Body of pancreas (tissue), 4 donors: ENCODE measurements around the gene DUSP3. TPM values are rescaled to one million over a fixed set of nuclear protein-coding genes. Genes with fewer than 3 reads are reported as not detected.

Source experiments
- ATAC-seq: fragments of 150-250 bp; one replicate; pipeline ENCODE4 v1.9.1; 2016
- DNase-seq, 4 donors: peaks; one replicate each; pipeline ENCODE4 v3.0.0-alpha.2; 2019
- H3K27ac ChIP-seq, 4 donors: fragments of 200-600 bp; sonication (generic); 1 replicate in 3 of 4; 2 replicates in 1 of 4; pipeline versions ENCODE4 v1.5.1 to v1.6.1; 2016 to 2019; ENCODE audit warnings: mild to moderate bottlenecking in 1 of 4, mixed read lengths in 1 of 4, moderate library complexity in 1 of 4
- H3K27me3 ChIP-seq, 2 donors: fragments of 200-600 bp; sonication (generic); one replicate each; pipeline ENCODE4 v1.6.0; 2016; ENCODE audit warnings: mild to moderate bottlenecking in 1 of 2
- H3K36me3 ChIP-seq, 2 donors: fragments of 200-600 bp; sonication (generic); replicated peaks in 1 of 2; 2 replicates each; pipeline ENCODE4 v1.5.1; 2016; ENCODE audit warnings: low read depth in 2 of 2; ENCODE audit not compliant: insufficient read depth in 1 of 2
- H3K4me1 ChIP-seq: fragments of 200-600 bp; sonication (generic); one replicate; pipeline ENCODE4 v1.6.0; 2016
- H3K4me3 ChIP-seq, 2 donors: fragments of 200-600 bp; sonication (generic); 1 replicate in 1 of 2; 2 replicates in 1 of 2; pipeline ENCODE4 v1.5.1; 2016 to 2019
- H3K9me3 ChIP-seq, 3 donors: fragments of 200-600 bp; sonication (generic); 1 replicate in 2 of 3; 2 replicates in 1 of 3; pipeline ENCODE4 v1.5.1; 2016
- CTCF ChIP-seq, 7 experiments: fragments of 450-650 bp in 4 of 7; fragments of 200-600 bp in 3 of 7; sonication (generic) in 3 of 7; IDR thresholded peaks; one replicate each; pipeline ENCODE4 v1.5.1; 2016 to 2019; ENCODE audit warnings: antibody characterized with exemption in 7 of 7
- POLR2A ChIP-seq, 3 donors: fragments of 450-650 bp; IDR thresholded peaks; one replicate each; pipeline ENCODE4 v1.6.1; 2016; ENCODE audit warnings: antibody characterized with exemption in 3 of 3, mild to moderate bottlenecking in 2 of 3
- WGBS, 2 donors: methylation state at CpG; one replicate each; pipeline ENCODE4 v1.1.5; 2017; 5-methylcytosine and 5-hydroxymethylcytosine counted together
- intact Hi-C: fragments of 100-400 bp; cut with DNase I; formaldehyde crosslinking; loops from one replicate; pipeline ENCODE4 v1.15.1; 2023
- total RNA-seq, 2 donors: library from RNA; depleted of rRNA; stranded (reverse); fragments of >200 nt; gene quantifications; one replicate each; pipeline ENCODE4 v1.1.0, GENCODE V29; 2016

The DUSP3 gene
- total RNA-seq, 2 donors from 2014 or later: 32.2 to 54.1 TPM

DNA sequence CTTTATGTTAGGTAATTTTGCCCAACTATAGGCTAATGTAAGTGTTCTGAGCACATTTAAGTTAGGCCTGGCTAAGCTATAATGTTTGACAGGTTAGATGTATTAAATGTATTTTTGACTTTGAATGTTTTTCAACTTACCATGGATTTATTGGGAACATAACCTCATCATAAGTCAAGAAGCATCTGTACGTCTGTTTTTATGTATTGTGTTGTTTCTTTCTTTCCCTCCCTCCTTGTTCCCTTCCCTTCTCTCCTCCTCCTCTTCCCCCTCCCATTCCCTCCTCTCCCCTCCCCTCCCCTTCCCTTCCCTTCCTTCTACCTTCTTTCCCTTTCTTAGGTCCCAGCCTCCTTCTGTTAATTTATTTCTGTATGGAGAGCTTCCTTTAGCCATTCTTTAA is 10.7 kb upstream of the DUSP3 start:
- TF ChIP-seq CTCF (IDR thresholded peaks at IDR 0.05) (no peak), POLR2A (IDR thresholded peaks at IDR 0.05) (no peak)
- WGBS, 2 donors: 85 to 91% methylated on average over 1 of the region's 1 CpG

DNA sequence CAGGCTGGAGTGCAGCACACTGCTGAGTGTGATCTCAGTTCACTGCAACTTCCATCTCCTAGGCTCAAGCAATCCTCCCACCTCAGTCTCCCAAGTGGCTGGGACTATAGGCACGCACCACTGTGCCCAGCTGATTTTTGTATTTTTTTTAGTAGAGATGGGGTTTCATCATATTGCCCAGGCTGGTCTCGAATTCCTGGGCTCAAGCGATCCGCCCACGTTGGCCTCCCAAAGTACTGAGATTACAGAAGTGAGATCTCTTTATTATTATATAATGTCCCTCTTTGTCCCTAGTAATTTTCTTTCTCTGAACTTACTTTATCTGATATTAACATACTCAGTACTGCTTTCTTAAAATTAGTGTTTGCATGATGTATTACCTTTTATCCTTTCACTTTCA is 9.8 kb upstream of the DUSP3 start:
- H3K4me1 ChIP-seq: peaks cover 10% of the 10 kb centered on the region
- H3K4me3 ChIP-seq: no peak overlapping the region
- intact Hi-C loops: no loop called here
- DNase-seq: no peak
- no peak for ATAC-seq
- H3K27me3 ChIP-seq: no peaks in the 10 kb centered on the region
- TF ChIP-seq POLR2A (IDR thresholded peaks at IDR 0.05): no peak
- no peak for TF ChIP-seq CTCF (IDR thresholded peaks at IDR 0.05)
- no peaks in the 10 kb centered on the region for H3K9me3 ChIP-seq
- 80 to 88% methylated on average over 5 of the region's 5 CpGs for WGBS, 2 donors
- H3K36me3 ChIP-seq: no peaks in the 10 kb centered on the region
- no peak overlapping the region for H3K27ac ChIP-seq

More for the DNA sequence above, 10.7 kb upstream of the DUSP3 start:
- H3K27me3 ChIP-seq: no peaks in the 10 kb centered on the region
- DNase-seq: no peak
- no peak overlapping the region for H3K27ac ChIP-seq
- peaks cover 10% of the 10 kb centered on the region for H3K4me1 ChIP-seq
- no peaks in the 10 kb centered on the region for H3K9me3 ChIP-seq
- intact Hi-C loops: no loop called here
- no peak overlapping the region for H3K4me3 ChIP-seq
- no peak for ATAC-seq
- H3K36me3 ChIP-seq: no peaks in the 10 kb centered on the region

DNA sequence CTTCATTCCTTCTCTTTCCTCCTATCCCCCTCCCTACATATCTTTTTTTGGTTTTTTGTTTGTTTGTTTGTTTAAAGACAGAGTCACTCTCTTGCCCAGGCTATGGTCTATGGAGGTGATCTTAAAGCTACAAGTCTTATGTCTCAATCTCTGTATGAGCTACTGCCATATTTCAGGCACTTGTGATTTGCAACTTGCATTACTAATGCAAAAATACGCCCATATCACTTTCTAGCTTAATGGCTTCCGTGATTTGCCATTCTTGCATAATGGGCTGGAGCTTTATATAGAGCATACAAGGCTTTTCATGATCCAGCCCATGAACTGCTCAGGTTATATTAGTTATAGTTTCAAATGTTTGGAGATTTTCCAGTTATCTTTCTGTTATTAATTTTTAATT is 9.0 kb upstream of the DUSP3 start:
- Histone ChIP-seq H3K36me3 (no peaks in the 10 kb centered on the region), H3K4me3 (no peak overlapping the region), H3K9me3 (no peaks in the 10 kb centered on the region), H3K27me3 (no peaks in the 10 kb centered on the region), H3K4me1 (peaks cover 10% of the 10 kb centered on the region), H3K27ac (no peak overlapping the region)
- TF ChIP-seq CTCF (IDR thresholded peaks at IDR 0.05) (no peak), POLR2A (IDR thresholded peaks at IDR 0.05) (no peak)
- intact Hi-C loops: no loop called here
- 70 to 72% methylated on average over 2 of the region's 2 CpGs for WGBS, 2 donors
- no peak for ATAC-seq
- DNase-seq: no peak

GRCh38 chr17:43784628-43785101 is 5.9 kb upstream of the DUSP3 start:
- H3K9me3 ChIP-seq: no peaks in the 10 kb centered on the region
- H3K4me3 ChIP-seq: no peak overlapping the region
- H3K27ac ChIP-seq: no peak overlapping the region
- no peaks in the 10 kb centered on the region for H3K36me3 ChIP-seq
- 65 to 66% methylated on average over 5 of the region's 5 CpGs for WGBS, 2 donors
- ATAC-seq: no peak
- DNase-seq: no peak
- TF ChIP-seq POLR2A (IDR thresholded peaks at IDR 0.05) (no peak), CTCF (IDR thresholded peaks at IDR 0.05) (no peak)
- peaks cover 2% of the 10 kb centered on the region for H3K4me1 ChIP-seq
- intact Hi-C loops: no loop called here
- no peaks in the 10 kb centered on the region for H3K27me3 ChIP-seq

DNA sequence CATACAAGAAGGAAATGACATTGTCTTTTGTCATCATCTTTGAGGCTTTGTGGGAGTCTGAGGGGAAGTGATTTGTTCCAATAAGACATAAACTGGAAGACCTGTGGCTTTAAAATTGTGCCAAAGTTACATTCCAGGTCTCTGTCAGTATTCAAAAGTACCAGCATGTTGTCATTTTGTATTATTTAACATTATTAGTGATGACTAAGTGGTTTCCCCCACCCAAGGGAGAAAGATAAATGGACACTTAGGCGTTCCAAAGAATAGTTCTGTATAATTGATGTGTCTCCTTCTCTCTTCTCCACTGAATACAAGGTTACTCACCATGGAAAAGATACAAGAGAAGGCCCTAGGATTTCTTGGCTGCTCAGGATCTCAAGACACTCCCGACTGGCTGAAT is 5.3 kb upstream of the DUSP3 start:
- Histone ChIP-seq H3K9me3 (no peaks in the 10 kb centered on the region), H3K27ac (no peak overlapping the region), H3K4me1 (peaks cover 8% of the 10 kb centered on the region), H3K36me3 (no peaks in the 10 kb centered on the region), H3K27me3 (no peaks in the 10 kb centered on the region), H3K4me3 (no peak overlapping the region)
- TF ChIP-seq CTCF (IDR thresholded peaks at IDR 0.05) (no peak), POLR2A (IDR thresholded peaks at IDR 0.05) (no peak)
- ATAC-seq: no peak
- DNase-seq: no peak
- intact Hi-C loops: no loop called here
- 59 to 75% methylated on average over 2 of the region's 2 CpGs for WGBS, 2 donors
